Right ventricle myocardium superior (tissue), 1 donor: ENCODE measurements around the gene GDF10. TPM values are rescaled to one million over a fixed set of nuclear protein-coding genes. Genes with fewer than 3 reads are reported as not detected.
A peak's percentile ranks its signal among the peaks of the same experiment; 100 is the strongest.

Experiments
- ATAC-seq: fragments of 200-7000 bp; cut with Tn5 transposase; one replicate; pipeline ENCODE4 v1.9.1; 2020; ENCODE audit warnings: mild to moderate bottlenecking; ENCODE audit not compliant: poor library complexity
- DNase-seq: peaks from one replicate; pipeline ENCODE4 v3.0.0-alpha.2; 2020
- intact Hi-C: fragments of 100-400 bp; cut with DNase I; formaldehyde crosslinking; loops from one replicate; pipeline ENCODE4 v1.11.2; 2022
- total RNA-seq: library from RNA; stranded (reverse); fragmentation: NEBNext Ultra II Directional; extraction: Animal tissue kit (Norgen Biotek cat#: 25700); gene quantifications from one replicate; pipeline ENCODE4 v1.2.1, GENCODE V29; 2021
- donor health status: DM: no; HTN: yes; CAD: no; lungs with severe emphysema.

Gene GDF10
- total RNA-seq, 1 donor from 2014 or later = 0.11 TPM

DNA sequence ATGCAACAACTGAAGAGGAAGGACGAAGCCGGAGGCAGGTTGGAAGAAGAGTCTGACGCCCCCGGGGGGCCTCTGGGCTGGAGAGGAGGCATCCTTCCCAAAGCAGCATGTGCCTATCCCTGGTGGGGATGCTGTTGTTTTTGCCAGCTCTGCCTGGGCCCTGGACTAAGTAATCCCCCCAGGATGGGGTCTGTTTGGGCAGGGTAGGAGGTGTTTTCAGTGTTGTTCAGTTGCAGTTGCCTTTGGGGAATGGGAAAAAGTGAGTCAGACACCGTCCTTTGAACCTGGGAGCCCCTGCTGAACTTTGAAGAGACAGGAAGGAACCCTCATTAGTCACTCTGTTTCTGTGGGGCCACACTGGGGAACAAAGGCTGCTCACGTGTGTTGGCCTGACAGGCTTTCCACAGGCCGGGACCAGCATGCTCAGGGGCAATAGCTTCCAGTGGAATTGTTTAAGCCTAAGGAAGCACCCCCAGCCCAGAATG lies 35.2 kb upstream of the GDF10 start:
- DNase-seq (no peak), ATAC-seq (no peak)
- intact Hi-C loops = no loop called here

DNA sequence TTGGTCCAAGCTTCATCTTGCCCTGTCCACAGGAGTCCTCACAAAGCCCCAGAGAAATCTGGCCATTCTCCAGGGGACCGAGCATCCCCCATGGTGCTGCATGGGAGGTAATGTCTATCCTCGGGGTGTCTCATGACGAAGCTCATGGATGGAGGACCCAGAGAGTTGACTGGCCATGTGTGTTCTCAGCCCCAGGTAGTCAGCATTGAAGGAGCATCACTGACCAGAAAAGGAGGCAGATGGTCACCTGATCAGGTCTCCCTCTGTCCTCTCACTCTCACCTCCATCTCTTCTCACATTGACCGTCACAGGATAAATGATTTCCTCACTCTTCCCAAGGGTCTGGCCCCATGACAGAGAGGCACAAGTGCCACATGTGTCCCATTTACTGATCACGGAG lies 33.4 kb upstream of the GDF10 start:
- ATAC-seq (no peak), DNase-seq (no peak)
- intact Hi-C loops = no loop called here

DNA sequence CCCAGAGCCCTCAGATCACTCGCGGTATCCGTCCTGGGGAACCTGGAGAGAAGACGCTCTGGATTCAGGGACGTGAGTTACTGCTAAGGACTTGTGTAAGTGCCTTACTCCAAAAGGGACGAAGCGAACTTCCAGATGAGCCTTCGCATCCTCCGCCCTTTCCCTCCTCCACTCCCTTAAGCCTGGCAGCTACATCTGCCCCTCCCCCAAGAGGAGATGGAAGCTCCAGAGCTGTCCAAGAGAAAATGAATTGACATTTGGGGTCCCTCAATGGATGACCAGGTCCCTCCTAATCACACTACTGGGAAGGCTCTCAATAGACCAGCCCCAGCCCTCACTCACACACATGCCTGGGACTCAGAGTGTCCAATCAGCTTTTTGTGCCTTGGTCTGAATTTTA lies 31.3 kb upstream of the GDF10 start:
- ATAC-seq = no peak
- no peak for DNase-seq
- intact Hi-C loops = no loop called here

DNA sequence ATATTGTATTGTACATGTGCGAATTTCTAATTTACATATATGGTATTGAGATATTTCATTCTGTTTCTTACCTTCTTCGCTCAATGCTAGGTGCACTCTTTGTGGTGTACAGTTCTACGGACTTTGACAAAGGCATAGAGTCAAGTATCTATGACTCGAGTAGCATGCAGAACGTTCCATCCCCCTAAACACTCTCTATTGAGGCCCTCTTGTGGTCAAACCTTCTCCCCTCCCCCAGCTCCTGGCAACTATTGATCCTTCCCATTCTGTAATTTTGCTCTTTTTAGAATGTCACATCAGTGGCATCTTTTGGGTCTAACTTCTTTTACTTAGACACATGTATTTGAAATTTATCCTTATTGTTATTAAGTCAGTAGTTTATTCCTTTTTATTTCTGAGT lies 30.7 kb upstream of the GDF10 start:
- intact Hi-C loops = no loop called here
- no peak for ATAC-seq
- DNase-seq = no peak

DNA sequence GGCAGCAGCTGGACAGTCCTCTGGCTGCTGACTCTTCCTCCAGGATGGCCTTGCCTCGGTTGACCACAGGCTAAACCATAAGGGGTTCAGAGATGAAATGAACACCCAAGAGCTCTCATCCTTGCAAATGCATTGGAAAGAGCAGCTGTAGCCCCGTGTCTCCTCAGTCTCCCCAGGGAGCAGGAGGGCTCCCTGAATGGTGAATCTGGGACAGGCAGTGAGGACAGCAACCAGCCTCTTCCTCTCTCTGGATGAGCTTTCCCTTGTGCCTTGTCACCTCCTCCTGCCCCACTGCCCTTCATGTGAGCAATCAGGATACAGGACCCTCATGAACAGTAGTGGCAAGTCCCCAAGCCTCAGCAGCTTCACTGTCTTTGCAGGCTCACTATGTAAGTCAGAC lies 23.9 kb upstream of the GDF10 start:
- DNase-seq = no peak
- no peak for ATAC-seq
- intact Hi-C loops = no loop called here

DNA sequence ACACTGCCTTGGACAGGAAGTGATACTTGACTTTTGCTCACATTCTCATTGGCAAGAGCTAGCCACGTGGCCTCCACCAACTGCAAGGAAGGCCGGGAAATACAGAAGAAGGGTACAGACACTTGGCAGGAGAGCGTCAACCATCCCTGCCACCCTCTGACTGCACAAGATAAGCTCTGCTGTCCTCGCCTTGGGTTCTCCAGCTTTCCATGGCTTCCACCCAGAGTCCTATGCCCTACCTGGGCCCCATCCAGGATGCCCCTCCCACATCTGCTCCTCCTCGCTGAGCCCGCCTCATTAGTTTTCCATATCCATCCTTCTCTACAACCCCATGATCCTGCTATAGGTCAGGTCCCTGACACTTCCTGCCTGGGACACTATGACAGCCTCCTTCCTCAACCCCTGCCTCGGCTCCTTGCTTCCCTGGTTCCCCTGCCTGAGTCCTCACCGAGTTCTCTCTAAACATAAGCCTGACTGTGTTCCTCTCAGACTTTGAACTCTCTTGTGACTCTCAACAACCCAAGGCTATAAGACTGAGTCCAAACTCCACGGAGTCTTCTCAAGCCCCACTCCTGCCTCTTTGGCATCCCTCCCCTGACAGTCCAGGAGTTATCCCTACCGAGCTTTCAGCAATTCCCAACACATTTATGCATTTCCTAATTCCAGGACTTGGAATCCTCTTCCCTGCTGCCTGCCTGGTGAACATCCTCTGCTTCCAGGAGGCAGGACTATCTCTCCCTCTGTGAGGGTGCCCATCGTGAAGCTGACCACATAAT lies 23.2 kb upstream of the GDF10 start:
- no peak for DNase-seq
- peak; percentile 43 for ATAC-seq
- intact Hi-C loops = no loop called here

DNA sequence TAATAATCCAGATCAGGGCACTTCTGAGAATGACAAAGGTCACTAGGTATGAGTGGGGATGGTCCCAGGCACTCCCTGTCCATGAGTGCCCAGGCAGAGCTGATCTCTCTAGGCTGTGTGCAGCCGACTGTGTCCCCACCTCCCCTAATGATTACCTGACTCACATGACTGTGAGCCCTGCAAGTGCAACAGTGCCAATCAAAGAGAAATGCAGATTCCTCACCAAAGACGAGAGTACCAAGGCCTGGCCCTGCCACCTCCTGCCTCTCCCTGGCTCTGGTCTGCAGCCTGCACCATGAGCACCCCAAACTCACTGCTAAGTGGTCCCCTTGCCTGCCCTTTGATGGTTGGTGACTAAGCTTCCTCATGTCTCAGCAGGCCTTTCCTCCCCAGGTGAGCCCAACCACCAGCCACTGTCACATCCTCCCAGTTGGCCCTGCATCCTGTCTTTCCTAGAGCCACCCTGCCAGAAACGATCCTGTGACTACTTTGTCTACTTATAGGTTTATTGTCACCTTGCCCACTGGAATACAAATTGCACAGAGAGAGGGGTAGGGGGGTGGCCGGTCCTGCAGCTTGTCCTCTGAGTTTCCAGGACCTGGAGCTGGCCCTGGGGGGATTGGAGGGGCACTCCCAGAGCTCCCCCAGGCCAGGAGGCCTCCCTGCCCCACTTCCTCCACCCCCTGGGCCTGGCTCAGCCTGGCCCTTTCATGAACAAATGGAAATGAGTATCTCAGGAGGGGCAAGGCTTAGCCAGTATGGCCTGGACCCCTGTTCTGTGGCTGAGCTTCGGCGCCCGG lies 22.4 kb upstream of the GDF10 start:
- intact Hi-C loops = no loop called here
- ATAC-seq (peak; percentile 59), DNase-seq (no peak)

DNA sequence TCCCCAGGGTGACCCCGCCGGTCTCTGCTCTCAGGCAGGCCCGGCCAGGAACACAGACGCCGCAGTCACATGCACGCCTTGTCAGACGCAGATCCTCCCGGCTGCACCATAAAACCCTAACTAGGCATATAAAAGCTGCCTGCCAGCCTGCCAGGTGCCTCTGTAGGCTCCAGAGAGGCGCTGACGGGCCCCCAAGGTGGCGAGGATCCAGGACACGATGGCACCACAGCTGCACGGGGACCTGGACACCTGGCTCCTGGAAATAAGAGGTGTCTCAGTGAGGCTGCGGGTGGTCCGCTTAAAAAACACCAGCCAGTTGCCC lies 21.9 kb upstream of the GDF10 start:
- intact Hi-C loops = no loop called here
- DNase-seq = no peak
- no peak for ATAC-seq

DNA sequence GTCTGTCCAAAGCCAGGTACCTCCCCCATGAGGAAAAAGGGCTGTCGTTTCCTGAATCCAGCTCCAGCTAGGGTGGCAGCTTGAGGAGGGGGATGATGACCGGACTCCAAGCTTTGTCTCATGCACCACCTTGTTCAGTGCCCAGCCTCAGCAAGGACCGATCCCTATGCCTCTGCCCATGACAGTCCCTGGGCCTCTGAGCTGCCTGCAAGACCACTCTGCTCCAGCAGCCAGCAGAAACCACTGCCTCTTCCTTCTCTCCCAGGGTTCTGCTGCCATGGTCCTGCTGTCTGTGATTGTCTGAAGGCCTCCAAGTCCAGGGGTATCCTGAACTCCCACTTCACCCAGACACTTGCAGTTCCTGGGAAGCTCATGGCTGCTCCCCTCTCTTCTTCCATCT lies 21.3 kb upstream of the GDF10 start:
- DNase-seq (no peak), ATAC-seq (no peak)
- intact Hi-C loops = no loop called here

DNA sequence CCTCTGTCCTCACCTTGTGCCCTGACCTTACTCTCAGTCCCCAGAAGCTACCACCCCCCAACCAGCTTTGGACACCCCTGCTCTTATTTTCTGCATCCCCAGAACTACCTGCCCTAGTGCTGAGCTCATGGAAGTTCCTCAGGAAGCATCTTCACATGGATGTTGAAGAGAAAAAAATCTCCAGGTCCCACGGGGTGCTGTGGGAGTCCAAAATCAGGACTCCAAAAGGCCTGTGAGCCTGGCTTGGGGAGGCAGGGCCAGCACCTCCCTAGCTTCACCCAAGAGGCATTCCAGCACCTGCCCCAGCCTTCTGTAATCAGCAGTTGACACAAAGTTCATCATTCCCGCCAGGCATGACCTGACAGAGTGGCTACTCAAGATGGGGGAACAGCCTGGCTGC lies 20.7 kb upstream of the GDF10 start:
- intact Hi-C loops = no loop called here
- ATAC-seq (no peak), DNase-seq (no peak)

DNA sequence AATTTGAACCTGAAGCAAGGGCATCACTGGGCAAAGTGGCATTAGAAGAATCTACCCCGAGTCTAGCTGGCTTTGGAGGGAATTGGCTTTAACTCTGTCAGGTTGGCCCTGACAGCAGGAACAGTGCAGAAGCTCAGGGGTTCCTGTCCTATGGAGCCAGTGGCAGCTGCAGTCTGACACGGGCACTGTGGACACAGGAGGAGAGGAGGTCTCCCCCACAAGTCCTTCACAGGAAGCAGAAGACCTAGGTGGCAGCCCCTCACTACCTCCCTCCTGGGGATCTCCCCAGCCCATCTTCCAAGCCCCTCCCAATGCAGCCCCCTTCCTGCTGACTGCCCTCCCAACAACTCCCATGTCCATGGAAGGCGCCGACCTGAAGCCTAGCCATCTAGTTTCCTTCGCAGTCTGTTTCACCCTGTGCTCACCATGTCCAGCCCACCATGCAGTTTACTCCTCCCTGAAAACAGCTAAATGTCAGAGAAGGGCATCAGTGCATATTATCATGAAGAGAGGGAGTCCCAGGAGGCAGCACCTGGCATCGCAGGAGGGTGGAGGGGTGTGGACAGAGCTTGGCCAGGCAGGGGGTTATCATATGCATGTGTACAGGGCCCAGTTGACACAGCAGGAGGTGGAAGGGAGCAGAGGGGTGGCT lies 17.9 kb upstream of the GDF10 start:
- no peak for ATAC-seq
- DNase-seq = no peak
- intact Hi-C loops = no loop called here

DNA sequence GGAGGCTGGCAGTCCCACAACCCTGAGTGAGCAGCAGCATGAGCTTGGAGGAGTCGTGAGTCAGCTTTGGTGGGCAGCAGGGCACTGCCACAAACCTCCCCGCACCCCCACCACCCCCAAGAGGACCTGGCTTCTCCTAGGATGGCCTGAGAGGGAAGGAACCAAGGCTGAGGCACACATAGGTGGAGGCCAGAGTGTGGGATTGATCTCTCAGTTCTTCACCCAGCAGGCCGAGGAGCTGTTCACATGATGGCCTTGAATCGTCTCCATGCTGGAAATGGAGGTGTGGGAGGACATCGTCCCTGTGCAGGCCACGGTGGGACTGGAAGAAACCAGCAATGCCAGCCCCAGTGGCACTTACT lies 17.4 kb upstream of the GDF10 start:
- intact Hi-C loops = no loop called here
- DNase-seq (no peak), ATAC-seq (no peak)

DNA sequence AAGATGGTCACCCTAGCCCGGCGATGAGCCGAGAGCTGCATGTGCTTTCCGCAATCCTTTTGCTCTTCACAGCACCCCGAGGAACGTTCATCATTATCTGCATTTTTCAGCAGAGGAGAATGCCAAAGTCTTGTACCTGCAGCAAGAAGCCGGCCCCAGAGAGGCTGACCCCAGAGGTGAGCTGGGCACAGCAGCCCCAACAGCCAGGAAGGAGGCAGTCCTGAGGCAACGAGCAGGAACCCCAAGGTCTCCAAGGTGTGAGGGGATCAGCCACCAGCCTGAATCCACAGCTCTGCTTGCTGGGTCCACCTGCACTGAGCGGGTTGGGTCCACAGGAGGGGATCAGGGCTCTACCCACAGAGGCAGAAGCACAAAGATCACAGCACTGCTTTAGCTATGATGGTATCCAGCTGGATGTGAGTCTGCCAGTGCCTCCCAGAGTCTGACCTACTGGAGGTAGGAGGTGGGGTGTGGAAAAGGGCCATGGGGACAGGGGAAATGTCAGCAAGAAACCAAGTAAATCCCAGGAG lies 16.8 kb upstream of the GDF10 start:
- intact Hi-C loops = no loop called here
- ATAC-seq = no peak
- DNase-seq = no peak

DNA sequence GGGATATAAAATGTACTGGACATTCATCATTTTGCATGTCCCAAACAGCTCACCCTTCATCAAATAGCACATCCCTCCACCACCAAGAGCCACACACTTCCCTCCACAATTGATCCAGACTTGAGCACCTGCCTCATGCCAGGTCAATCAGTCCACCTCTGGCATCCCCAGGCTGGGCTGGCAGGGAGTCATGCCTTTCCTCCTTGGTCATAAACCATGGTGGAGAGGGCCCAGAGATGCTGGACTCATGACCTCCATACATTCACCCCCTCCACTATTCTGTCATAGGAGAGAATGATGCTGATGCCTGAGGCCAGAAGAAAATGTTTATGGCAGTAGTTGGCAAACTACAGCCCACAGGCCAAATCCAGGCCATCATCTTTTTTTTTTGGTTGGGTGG lies 16.1 kb upstream of the GDF10 start:
- no peak for DNase-seq
- no peak for ATAC-seq
- intact Hi-C loops = no loop called here

DNA sequence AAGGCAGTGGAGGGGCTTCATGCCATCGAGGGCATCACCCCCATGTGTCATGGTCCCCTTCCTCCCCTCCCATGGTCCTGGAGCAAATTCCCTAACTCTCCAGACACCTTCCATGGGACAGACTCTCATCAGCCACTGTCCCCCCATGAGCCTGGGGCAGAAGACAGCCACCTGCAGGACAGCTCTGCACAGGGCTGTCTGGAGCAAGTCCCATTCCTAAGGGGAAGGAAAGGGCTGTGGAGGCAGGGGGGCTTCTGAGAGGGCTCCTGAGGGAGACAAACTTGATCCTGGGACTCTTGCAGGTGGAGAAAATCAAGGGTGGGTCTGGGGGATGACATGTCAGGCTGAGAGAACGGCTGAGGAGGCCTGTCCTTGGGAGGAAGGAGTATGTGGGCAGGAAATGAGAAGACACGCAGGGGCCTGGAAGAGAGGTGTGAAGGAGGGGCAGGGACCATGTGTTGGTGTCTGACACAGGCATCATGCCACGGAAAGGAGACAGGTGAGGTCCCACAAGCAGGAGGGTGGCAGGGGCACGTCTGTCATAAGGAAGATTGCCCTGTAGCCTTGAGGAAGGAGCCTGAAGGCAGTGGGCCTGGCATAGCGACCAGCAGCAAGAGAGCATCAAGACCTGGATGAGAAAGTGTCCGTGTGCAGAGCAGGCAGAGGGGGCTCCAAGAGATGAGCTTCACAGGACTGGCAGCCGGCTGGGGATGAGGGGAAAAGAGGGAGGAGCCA lies 14.4 kb upstream of the GDF10 start:
- ATAC-seq = no peak
- intact Hi-C loops = no loop called here
- DNase-seq = no peak

DNA sequence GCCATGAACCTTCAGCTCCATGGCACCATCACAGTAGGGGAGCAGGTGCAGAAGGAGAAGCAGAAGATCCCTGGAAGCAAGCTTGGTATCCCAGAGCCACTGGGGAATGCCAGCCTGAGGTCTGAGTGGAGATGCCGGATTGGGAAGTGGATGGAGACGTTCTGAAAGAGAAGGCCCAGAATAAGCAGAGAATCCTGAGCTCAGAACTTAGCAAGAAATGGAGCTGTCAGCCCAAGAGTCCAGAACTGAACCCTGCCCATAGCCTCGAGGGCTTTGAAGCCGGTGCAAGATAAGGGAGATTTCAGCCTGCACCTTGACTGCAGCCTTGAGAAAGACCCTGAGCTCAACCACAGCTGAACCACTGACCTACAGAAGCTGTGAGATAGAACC lies 13.9 kb upstream of the GDF10 start:
- no peak for DNase-seq
- ATAC-seq = no peak
- intact Hi-C loops = no loop called here

DNA sequence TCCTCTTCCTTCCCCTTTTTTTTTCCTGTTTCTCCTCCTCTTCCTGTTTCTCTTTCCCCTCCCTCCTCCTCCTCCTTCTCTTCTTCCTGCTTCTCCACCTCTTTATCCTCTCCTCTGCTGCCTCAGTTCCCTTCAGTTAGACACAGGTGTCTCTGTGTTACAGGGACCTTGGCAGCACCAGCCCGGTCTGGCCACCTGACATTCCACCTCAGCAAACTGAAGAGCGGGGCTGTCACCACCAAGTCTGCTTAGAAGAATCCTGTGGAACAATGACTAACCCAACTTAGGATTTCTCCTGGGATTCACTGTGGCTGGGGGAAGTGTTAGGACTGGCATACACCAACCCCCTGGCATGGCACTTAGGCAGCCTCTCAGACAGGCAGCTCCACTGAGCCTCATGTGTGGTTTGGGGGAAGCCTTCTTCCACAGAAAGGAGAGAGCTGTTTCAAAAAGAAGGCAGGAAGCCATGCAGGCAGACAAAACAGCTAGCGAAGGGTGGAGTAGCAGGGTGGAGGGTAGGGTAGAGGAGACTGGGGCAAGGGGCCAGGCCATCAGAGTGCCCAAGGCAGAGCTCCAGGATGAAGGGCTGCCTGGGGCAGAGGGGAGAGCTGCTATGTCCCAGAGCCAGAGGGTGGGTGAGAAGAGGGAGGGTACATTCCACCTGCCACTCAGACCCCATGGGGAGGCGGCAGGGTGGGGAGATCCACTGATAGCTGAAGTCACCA lies 13.2 kb upstream of the GDF10 start:
- intact Hi-C loops = no loop called here
- ATAC-seq = peak; percentile 74
- DNase-seq = no peak

DNA sequence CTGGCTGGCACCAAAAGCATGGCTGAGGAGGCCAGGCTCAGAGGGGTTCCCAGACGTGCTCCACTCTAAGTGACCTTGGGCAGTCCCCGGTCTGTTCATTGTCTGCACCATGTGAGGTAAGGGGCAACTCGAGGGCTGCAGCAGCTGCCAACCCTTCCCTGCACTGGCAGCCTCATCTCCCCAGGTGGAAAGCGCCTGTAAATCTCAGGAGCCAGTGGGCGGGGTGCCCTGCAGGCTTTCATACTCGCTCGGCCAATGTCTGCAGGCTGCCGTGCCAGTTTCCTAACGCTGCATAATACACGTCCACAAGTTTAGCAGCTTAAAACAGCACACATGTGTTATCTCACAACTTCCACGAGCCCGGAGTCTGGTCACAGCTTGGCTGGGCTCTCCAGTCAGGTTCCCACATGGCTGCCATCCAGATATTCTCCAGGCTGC lies 12.6 kb upstream of the GDF10 start:
- intact Hi-C loops = no loop called here
- DNase-seq = peak; percentile 77
- peak; percentile 93 for ATAC-seq
